Common myeloid progenitor, CD34-positive (primary cell): ENCODE data around the gene ZNF616. TPM values are rescaled to one million over a fixed set of nuclear protein-coding genes. Genes with fewer than 3 reads are reported as not detected.
A peak's percentile ranks its signal among the peaks of the same experiment; 100 is the strongest.

ENCODE experiments used
- CTCF ChIA-PET: fragments of 350-600 bp; sonication (Branson Sonifier 250); formaldehyde crosslinking; loops from one replicate; lab custom pipeline; 2021; ENCODE audit warnings: antibody characterized with exemption; lab: Charles Lee
- POLR2A ChIA-PET: fragments of 350-600 bp; sonication (Branson Sonifier 250); formaldehyde crosslinking; loops from one replicate; lab custom pipeline; 2021; ENCODE audit warnings: antibody characterized with exemption; lab: Charles Lee
- DNase-seq, 3 donors: peaks; one replicate each; pipeline versions ENCODE4 v3.0.0 to v3.0.0-alpha.2; 2013
- H3K27ac ChIP-seq, 2 experiments: 1 replicate in 1 of 2; 2 replicates in 1 of 2; pipeline ENCODE4 v1.7.0; 2013; ENCODE audit warnings: inconsistent platforms in 2 of 2, low read length in 2 of 2, mild to moderate bottlenecking in 2 of 2, low read depth in 1 of 2, moderate library complexity in 1 of 2; ENCODE audit not compliant: severe bottlenecking in 2 of 2, insufficient read depth in 1 of 2, poor library complexity in 1 of 2
- H3K27me3 ChIP-seq, 5 experiments: replicated peaks in 2 of 5; 1 replicate in 3 of 5; 2 replicates in 2 of 5; pipeline versions ENCODE4 v1.6.1 to v1.7.0; 2013; ENCODE audit warnings: low read length in 4 of 5, mild to moderate bottlenecking in 2 of 5, moderate library complexity in 2 of 5, inconsistent platforms in 1 of 5; ENCODE audit not compliant: insufficient read depth in 5 of 5, control insufficient read depth in 4 of 5
- H3K36me3 ChIP-seq, 4 experiments: 1 replicate in 2 of 4; 2 replicates in 2 of 4; pipeline versions ENCODE4 v1.6.1 to v1.7.0; 2013; ENCODE audit warnings: low read length in 3 of 4, control low read depth in 1 of 4, mild to moderate bottlenecking in 1 of 4; ENCODE audit not compliant: control insufficient read depth in 4 of 4, insufficient read depth in 4 of 4
- H3K4me1 ChIP-seq, 4 experiments: 1 replicate in 3 of 4; 2 replicates in 1 of 4; pipeline versions ENCODE4 v1.6.1 to v1.7.1; 2013; ENCODE audit warnings: low read length in 3 of 4, mild to moderate bottlenecking in 3 of 4, control low read depth in 1 of 4, inconsistent platforms in 1 of 4, moderate library complexity in 1 of 4; ENCODE audit not compliant: control insufficient read depth in 4 of 4, insufficient read depth in 4 of 4; ENCODE audit errors: control extremely low read depth in 1 of 4
- H3K4me3 ChIP-seq, 7 experiments: 1 replicate in 4 of 7; 2 replicates in 3 of 7; pipeline versions ENCODE4 v1.5.1 to v1.7.0; 2013; ENCODE audit warnings: mild to moderate bottlenecking in 7 of 7, low read length in 6 of 7, moderate library complexity in 6 of 7, inconsistent platforms in 2 of 7, low read depth in 2 of 7, control low read depth in 1 of 7; ENCODE audit not compliant: insufficient read depth in 4 of 7, control insufficient read depth in 1 of 7; ENCODE audit errors: extremely low read depth in 1 of 7
- H3K9me3 ChIP-seq, 5 experiments: 1 replicate in 4 of 5; 2 replicates in 1 of 5; pipeline versions ENCODE4 v1.6.1 to v1.7.1; 2013; ENCODE audit warnings: low read length in 4 of 5, mild to moderate bottlenecking in 2 of 5, inconsistent platforms in 1 of 5, low read depth in 1 of 5, moderate library complexity in 1 of 5; ENCODE audit not compliant: control insufficient read depth in 4 of 5, insufficient read depth in 2 of 5; ENCODE audit errors: control extremely low read depth in 1 of 5
- WGBS: methylation state at CpG from one replicate; pipeline ENCODE4 v1.1.5; 2013; ENCODE audit not compliant: insufficient coverage; 5-methylcytosine and 5-hydroxymethylcytosine counted together
- polyA plus RNA-seq: library from polyadenylated mRNA; unstranded; fragments of 120-200 nt; gene quantifications from one replicate; pipeline ENCODE4 v1.2.1, GENCODE V29; 2013

The ZNF616 gene
- polyA plus RNA-seq: 6.1 TPM

- peak within 1 kb of the TSS; percentile 82 to 100 (median 96) for H3K4me3 ChIP-seq
- H3K36me3 ChIP-seq: peaks cover 0 to 15% (median 13%) of the 10 kb centered on the region in 4 experiments
- CTCF ChIA-PET: interaction anchor here (0.5 to 1.8 kb wide), 3 partner anchors 32 to 377 kb away, joined by 3 to 11 read pairs (median 4); partner anchors contain the start of gene ZNF836
- peak; percentile 93 to 96 (median 95) for DNase-seq
- WGBS: 0% methylated on average over 42 of the region's 49 CpGs
- peaks cover 0 to 38% (median 23%) of the 10 kb centered on the region in 5 experiments for H3K9me3 ChIP-seq
- H3K27me3 ChIP-seq: no peaks in the 10 kb centered on the region
- H3K27ac ChIP-seq: peak within 1 kb of the TSS; percentile 85 to 93
- POLR2A ChIA-PET: no interaction called here
- H3K4me1 ChIP-seq: peaks cover 0 to 21% (median 16%) of the 10 kb centered on the region in 4 experiments
Measured at GRCh38 chr19:52139252-52140031, at the start of gene ZNF616. Gene ZNF616 (minus strand): TSS chr19:52139938. CDS start chr19:52130512, 9,426 bp downstream.

- Histone ChIP-seq H3K27me3 (no peaks in the 10 kb centered on the region), H3K9me3 (no peaks in the 10 kb centered on the region), H3K4me1 (peaks cover 10 to 24% (median 21%) of the 10 kb centered on the region in 4 experiments), H3K4me3 (peak overlapping the region; percentile 35 to 77 (median 62)), H3K36me3 (peaks cover 0 to 14% (median 5%) of the 10 kb centered on the region in 4 experiments), H3K27ac (peak overlapping the region in 1 of 2 experiments; percentile 79)
- 20% methylated on average over 20 of the region's 32 CpGs for WGBS
- CTCF ChIA-PET: interaction anchor here (0.9 kb wide), 1 partner anchor 16 kb away, joined by 3 read pairs; no protein-coding TSS in a partner anchor
- POLR2A ChIA-PET: interaction anchor here (0.6 kb wide), 2 partner anchors 25 to 722 kb away, joined by 3 read pairs; no protein-coding TSS in a partner anchor
- no peak for DNase-seq
Measured at GRCh38 chr19:52188822-52189734, 49.3 kb upstream of the ZNF616 start.

GRCh38 chr19:52187407-52187806, 47.7 kb upstream of the ZNF616 start:
- DNase-seq: no peak
- CTCF ChIA-PET: no interaction called here

GRCh38 chr19:52176574-52176973, 36.8 kb upstream of the ZNF616 start:
- ChIA-PET CTCF (no interaction called here), POLR2A (no interaction called here)
- Histone ChIP-seq H3K4me1 (peaks cover 5 to 8% (median 6%) of the 10 kb centered on the region in 4 experiments), H3K9me3 (peaks cover 0 to 2% (median 0%) of the 10 kb centered on the region in 5 experiments), H3K27me3 (no peaks in the 10 kb centered on the region), H3K27ac (no peak overlapping the region), H3K4me3 (no peak overlapping the region), H3K36me3 (no peaks in the 10 kb centered on the region)
- DNase-seq: no peak
- WGBS: 90% methylated on average over 10 of the region's 10 CpGs

More at GRCh38 chr19:52187407-52187806, 47.7 kb upstream of the ZNF616 start:
- Histone ChIP-seq H3K4me1 (peaks cover 10 to 24% (median 21%) of the 10 kb centered on the region in 4 experiments), H3K36me3 (peaks cover 0 to under 1% (median 0%) of the 10 kb centered on the region in 4 experiments), H3K27ac (no peak overlapping the region), H3K27me3 (no peaks in the 10 kb centered on the region), H3K4me3 (no peak overlapping the region), H3K9me3 (no peaks in the 10 kb centered on the region)
- WGBS: no CpG with 5 or more reads among the region's 1 CpG
- POLR2A ChIA-PET: interaction anchor here (0.6 kb wide), 1 partner anchor 10 kb away, joined by 3 read pairs; no protein-coding TSS in a partner anchor

- ChIA-PET POLR2A (no interaction called here), CTCF (interaction anchor here (1.1 to 1.6 kb wide), 3 partner anchors 17 to 33 kb away, joined by 3 to 4 read pairs (median 4); partner anchors contain the start of gene ZNF616)
- Histone ChIP-seq H3K9me3 (peaks cover 0 to 10% (median 0%) of the 10 kb centered on the region in 5 experiments), H3K36me3 (peaks cover 0 to 14% (median 11%) of the 10 kb centered on the region in 4 experiments), H3K27ac (no peak overlapping the region), H3K4me3 (peak overlapping the region in 5 of 7 experiments; percentile 87 to 100 (median 99)), H3K27me3 (no peaks in the 10 kb centered on the region), H3K4me1 (peaks cover 5 to 20% (median 11%) of the 10 kb centered on the region in 4 experiments)
- WGBS: 100% methylated on average over 1 of the region's 1 CpG
- DNase-seq: no peak
Measured at GRCh38 chr19:52172347-52172746, 32.6 kb upstream of the ZNF616 start.

GRCh38 chr19:52171321-52172169, 31.8 kb upstream of the ZNF616 start, which contains the start of gene ZNF836:
Gene ZNF836 (minus strand): TSS chr19:52171621. CDS start chr19:52168072, 3,549 bp downstream.
- H3K27ac ChIP-seq: peak within 1 kb of the TSS; percentile 52 to 80
- no peaks in the 10 kb centered on the region for H3K27me3 ChIP-seq
- ChIA-PET POLR2A (no interaction called here), CTCF (interaction anchor here (1.1 to 1.6 kb wide), 2 partner anchors 32 to 34 kb away, joined by 4 read pairs; partner anchors contain the start of gene ZNF616)
- WGBS: 5% methylated on average over 35 of the region's 37 CpGs
- peaks cover 0 to 19% (median 14%) of the 10 kb centered on the region in 4 experiments for H3K36me3 ChIP-seq
- H3K4me3 ChIP-seq: peak within 1 kb of the TSS; percentile 70 to 100 (median 98)
- H3K4me1 ChIP-seq: peaks cover 5 to 20% (median 11%) of the 10 kb centered on the region in 4 experiments
- DNase-seq: peak; percentile 82 to 88 (median 87)
- peaks cover 0 to 12% (median 0%) of the 10 kb centered on the region in 5 experiments for H3K9me3 ChIP-seq
